HEK293T (cell line): ENCODE measurements around the gene EPX.

Experiments used
- CTCF ChIA-PET: fragments of 350-600 bp; formaldehyde crosslinking; extraction: SDS; loops from one replicate; lab custom pipeline; 2021; ENCODE audit warnings: antibody characterized with exemption, inconsistent platforms; lab: Yijun Ruan, JAX
- POLR2A ChIA-PET: fragments of 350-600 bp; formaldehyde crosslinking; extraction: SDS; loops from one replicate; lab custom pipeline; 2020; ENCODE audit warnings: antibody characterized with exemption, inconsistent platforms; lab: Yijun Ruan, JAX
- DNase-seq: peaks from one replicate; pipeline ENCODE4 v3.0.0; 2012; ENCODE audit warnings: mixed read lengths; ENCODE audit errors: extremely low spot score
- ARNT ChIP-seq: fragments of 450-650 bp; IDR thresholded peaks from 2 replicates; pipeline ENCODE4 v1.6.1; 2017; ENCODE audit warnings: mild to moderate bottlenecking
- BHLHE40 ChIP-seq: fragments of 450-650 bp; IDR thresholded peaks from 2 replicates; pipeline ENCODE4 v1.6.1; 2016; ENCODE audit warnings: mild to moderate bottlenecking, moderate library complexity, borderline replicate concordance
- CTBP1 ChIP-seq: fragments of 450-650 bp; IDR thresholded peaks from 2 replicates; pipeline ENCODE4 v1.6.1; 2016; ENCODE audit warnings: borderline replicate concordance
- ELF4 ChIP-seq: fragments of 450-650 bp; IDR thresholded peaks from 2 replicates; pipeline ENCODE4 v1.6.1; 2017; ENCODE audit warnings: antibody characterized with exemption
- FOXA1 ChIP-seq: fragments of 450-650 bp; IDR thresholded peaks from 2 replicates; pipeline ENCODE4 v1.6.1; 2016; ENCODE audit warnings: mild to moderate bottlenecking
- FOXK2 ChIP-seq: fragments of 450-650 bp; IDR thresholded peaks from 2 replicates; pipeline ENCODE4 v1.6.1; 2016; ENCODE audit warnings: mild to moderate bottlenecking
- FOXM1 ChIP-seq: fragments of 450-650 bp; IDR thresholded peaks from 2 replicates; pipeline ENCODE4 v1.6.1; 2017; ENCODE audit warnings: mild to moderate bottlenecking, borderline replicate concordance
- HDGF ChIP-seq: fragments of 450-650 bp; IDR thresholded peaks from 2 replicates; pipeline ENCODE4 v1.6.1; 2017; ENCODE audit warnings: antibody characterized with exemption, borderline replicate concordance
- L3MBTL2 ChIP-seq: fragments of 450-650 bp; conservative IDR thresholded peaks from 2 replicates; pipeline ENCODE4 v1.6.1; 2016; ENCODE audit warnings: mild to moderate bottlenecking
- LEF1 ChIP-seq: fragments of 450-650 bp; IDR thresholded peaks from 2 replicates; pipeline ENCODE4 v1.6.1; 2017; ENCODE audit warnings: mild to moderate bottlenecking, borderline replicate concordance
- NFRKB ChIP-seq: fragments of 450-650 bp; IDR thresholded peaks from 2 replicates; pipeline ENCODE4 v1.6.1; 2016; ENCODE audit warnings: mild to moderate bottlenecking, moderate library complexity
- SP1 ChIP-seq: fragments of 450-650 bp; IDR thresholded peaks from 2 replicates; pipeline ENCODE4 v1.6.1; 2017
- SUZ12 ChIP-seq: fragments of 450-650 bp; IDR thresholded peaks from 2 replicates; pipeline ENCODE4 v1.6.1; 2016; ENCODE audit warnings: mild to moderate bottlenecking
- TARDBP ChIP-seq: fragments of 450-650 bp; IDR thresholded peaks from 2 replicates; pipeline ENCODE4 v1.6.1; 2016
- ZNF384 ChIP-seq: fragments of 450-650 bp; IDR thresholded peaks from 2 replicates; pipeline ENCODE4 v1.6.1; 2016
- TF ChIP-seq, protein P1 (sequence below): fragments of 450-650 bp; IDR thresholded peaks from 2 replicates; pipeline ENCODE4 v1.6.1; 2016

Gene EPX

GRCh38 chr17:58233543-58233942 is 41.0 kb downstream of the EPX start:
- CTCF ChIA-PET, result interaction anchor here (1.4 kb wide), 1 partner anchor 16 kb away, joined by 5 read pairs; no protein-coding TSS in a partner anchor
- DNase-seq, result no peak
- POLR2A ChIA-PET, result no interaction called here
- TF ChIP-seq FOXM1, result no peak
- no peak for TF ChIP-seq HDGF
- no peak for TF ChIP-seq ARNT

DNA sequence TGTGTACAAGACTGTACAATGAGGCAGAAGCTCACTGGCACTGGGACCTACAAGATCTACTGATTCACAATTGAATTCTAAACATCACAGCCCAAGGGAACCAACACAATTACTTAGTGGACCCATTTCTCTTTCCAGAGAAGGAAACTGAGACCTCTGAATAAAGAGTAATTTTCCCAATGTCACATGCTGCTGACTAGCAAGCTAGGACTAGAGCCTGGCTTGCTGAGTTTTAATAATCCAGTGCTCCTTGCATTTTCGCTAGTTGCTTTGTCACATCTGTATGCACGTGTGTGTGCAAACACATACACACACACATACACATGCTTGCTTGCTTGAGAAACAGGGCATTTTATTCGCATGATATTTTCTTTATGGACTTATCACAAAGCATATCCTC is 42.0 kb downstream of the EPX start:
- no peak for DNase-seq
- TF ChIP-seq FOXK2 (no peak), L3MBTL2 (no peak), SUZ12 (no peak), BHLHE40 (no peak), FOXA1 (no peak), NFRKB (no peak), CTBP1 (no peak), LEF1 (no peak), HDGF (no peak), ARNT (no peak)
- TF ChIP-seq, protein P1, sequence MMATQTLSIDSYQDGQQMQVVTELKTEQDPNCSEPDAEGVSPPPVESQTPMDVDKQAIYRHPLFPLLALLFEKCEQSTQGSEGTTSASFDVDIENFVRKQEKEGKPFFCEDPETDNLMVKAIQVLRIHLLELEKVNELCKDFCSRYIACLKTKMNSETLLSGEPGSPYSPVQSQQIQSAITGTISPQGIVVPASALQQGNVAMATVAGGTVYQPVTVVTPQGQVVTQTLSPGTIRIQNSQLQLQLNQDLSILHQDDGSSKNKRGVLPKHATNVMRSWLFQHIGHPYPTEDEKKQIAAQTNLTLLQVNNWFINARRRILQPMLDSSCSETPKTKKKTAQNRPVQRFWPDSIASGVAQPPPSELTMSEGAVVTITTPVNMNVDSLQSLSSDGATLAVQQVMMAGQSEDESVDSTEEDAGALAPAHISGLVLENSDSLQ, result no peak
- ChIA-PET CTCF (interaction anchor here (0.7 kb wide), 1 partner anchor 150 kb away, joined by 3 read pairs; no protein-coding TSS in a partner anchor), POLR2A (no interaction called here)

- no peak for TF ChIP-seq FOXA1
- ChIA-PET CTCF (interaction anchor here (0.5 to 0.7 kb wide), 2 partner anchors 13 to 87 kb away, joined by 3 read pairs; no protein-coding TSS in a partner anchor), POLR2A (interaction anchor here (2.8 kb wide), 1 partner anchor 17 kb away, joined by 7 read pairs; the partner anchor contains the start of gene MKS1)
- no peak for DNase-seq
Measured at GRCh38 chr17:58235821-58236220, 43.3 kb downstream of the EPX start.

- no peak for DNase-seq
- TF ChIP-seq BHLHE40 (no peak), FOXK2 (no peak), ZNF384 (no peak), TARDBP (no peak), SP1 (no peak), LEF1 (no peak), FOXM1 (no peak), NFRKB (no peak), HDGF (no peak), L3MBTL2 (no peak), ARNT (no peak), FOXA1 (no peak), ELF4 (no peak)
- TF ChIP-seq, protein P1, result no peak
- POLR2A ChIA-PET, result interaction anchor here (2.8 kb wide), 1 partner anchor 17 kb away, joined by 7 read pairs; the partner anchor contains the start of gene MKS1
- CTCF ChIA-PET, result interaction anchor here (0.5 to 1.1 kb wide), 4 partner anchors 11 to 88 kb away, joined by 3 read pairs; partner anchors contain the start of gene MKS1
Measured at GRCh38 chr17:58236394-58236793, 43.9 kb downstream of the EPX start.

DNA sequence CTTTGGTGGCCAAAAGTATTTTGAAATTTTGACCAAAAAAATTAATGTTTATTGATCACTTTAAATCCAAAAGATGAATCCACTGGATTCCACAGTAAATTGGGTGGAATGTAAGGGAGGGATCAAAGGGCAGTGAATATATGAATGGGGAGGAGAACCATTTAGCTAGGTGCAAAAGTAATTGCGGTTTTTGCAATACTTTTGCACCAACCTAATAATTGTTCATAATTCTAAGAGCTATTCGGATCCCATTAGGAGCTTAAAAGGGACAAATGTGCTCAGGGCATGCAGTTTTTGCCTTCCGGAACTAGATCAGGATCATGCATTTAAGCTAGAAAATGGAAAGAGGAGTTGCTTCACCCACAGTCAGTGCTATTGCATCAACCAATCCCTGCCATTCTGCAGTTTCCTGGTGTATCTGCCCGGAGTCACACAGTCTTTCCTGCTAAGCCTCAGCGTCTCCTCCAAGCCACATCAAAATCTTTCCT is 45.7 kb downstream of the EPX start, which contains the start of gene LPO:
TSS of gene LPO (plus strand) at position 438 of the 488 bp plus-strand sequence. CDS start 4,396 bp downstream, outside the sequence.
- POLR2A ChIA-PET, result no interaction called here
- no peak for DNase-seq

GRCh38 chr17:58239987-58240386 is 47.5 kb downstream of the EPX start:
- TF ChIP-seq ELF4, result no peak
- no peak for TF ChIP-seq SP1
- TF ChIP-seq LEF1, result no peak
- no peak for TF ChIP-seq TARDBP
- no peak for TF ChIP-seq FOXK2
- TF ChIP-seq FOXM1, result no peak
- TF ChIP-seq HDGF, result no peak
- no peak for TF ChIP-seq L3MBTL2
- no peak for TF ChIP-seq NFRKB
- TF ChIP-seq SUZ12, result no peak
- no peak for TF ChIP-seq ZNF384
- no peak for TF ChIP-seq BHLHE40
- CTCF ChIA-PET, result no interaction called here
- POLR2A ChIA-PET, result no interaction called here
- DNase-seq, result no peak

More for the DNA sequence above, 45.7 kb downstream of the EPX start, which contains the start of gene LPO:
- CTCF ChIA-PET, result interaction anchor here (0.6 to 1.0 kb wide), 3 partner anchors 9 to 22 kb away, joined by 3 to 5 read pairs (median 4); no protein-coding TSS in a partner anchor
- TF ChIP-seq ELF4 (peak; percentile 78), L3MBTL2 (no peak), FOXM1 (no peak)

DNA sequence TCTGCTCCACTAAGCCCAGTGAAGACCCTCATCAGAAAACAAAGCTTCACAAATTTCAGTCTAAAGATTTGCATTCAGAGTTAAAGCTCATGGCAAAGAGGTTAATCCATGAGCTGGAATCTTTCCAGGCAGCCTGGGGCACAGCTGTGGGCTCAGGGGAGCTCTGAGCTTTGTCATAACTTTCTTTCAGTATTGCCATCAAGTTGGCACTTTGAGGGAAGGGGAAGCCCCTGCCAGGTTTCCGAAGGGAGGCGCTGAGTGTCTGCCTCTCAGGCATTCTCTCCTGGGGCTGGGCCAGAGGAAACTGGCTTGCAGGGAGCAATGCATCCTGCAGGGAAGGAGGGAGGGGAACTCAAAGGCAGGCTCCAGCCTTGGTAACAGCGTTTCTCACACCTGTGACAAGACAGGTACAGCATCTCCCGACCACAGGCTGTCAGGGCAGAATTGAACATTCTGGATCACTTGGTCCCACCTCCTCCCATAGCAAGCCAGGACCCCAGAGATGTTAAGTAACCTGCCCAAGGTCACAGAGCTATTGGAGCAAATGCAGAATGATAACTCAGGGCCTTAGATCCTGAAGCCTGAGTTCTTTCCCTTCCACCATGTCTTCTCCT is 49.8 kb downstream of the EPX start:
- ChIA-PET CTCF (no interaction called here), POLR2A (no interaction called here)
- no peak for DNase-seq
- TF ChIP-seq FOXK2 (no peak), LEF1 (no peak), L3MBTL2 (no peak), SP1 (no peak), TARDBP (no peak), ZNF384 (no peak), BHLHE40 (no peak), SUZ12 (no peak)
